HEK293 (cell line): ENCODE measurements around the gene ZNF436.

Experiments used
- CTCF ChIA-PET: fragments of 350-600 bp; formaldehyde crosslinking; extraction: SDS; loops from one replicate; lab custom pipeline; 2021; ENCODE audit warnings: antibody characterized with exemption; lab: Yijun Ruan, JAX
- POLR2A ChIA-PET: fragments of 300-600 bp; formaldehyde crosslinking; extraction: SDS; loops from one replicate; lab custom pipeline; 2020; ENCODE audit warnings: antibody characterized with exemption, inconsistent platforms; lab: Yijun Ruan, JAX
- H3K27ac ChIP-seq: fragments of 200-500 bp; sonication (Bioruptor generic); 2 replicates; pipeline ENCODE4 v1.5.1; 2014; ENCODE audit warnings: low read depth, low read length, control low read depth, inconsistent platforms; ENCODE audit errors: extremely low read depth
- H3K36me3 ChIP-seq, 2 experiments: fragments of 200-500 bp in 1 of 2; sonication (Bioruptor generic) in 1 of 2; 1 replicate in 1 of 2; 2 replicates in 1 of 2; pipeline ENCODE4 v1.5.1; 2014 to 2017; ENCODE audit warnings: inconsistent platforms in 2 of 2, low read length in 2 of 2; ENCODE audit not compliant: control insufficient read depth in 2 of 2, insufficient read depth in 1 of 2
- H3K4me1 ChIP-seq: fragments of 200-500 bp; sonication (Bioruptor generic); 2 replicates; pipeline ENCODE4 v1.5.1; 2014; ENCODE audit warnings: mild to moderate bottlenecking, low read length, inconsistent platforms; ENCODE audit not compliant: control insufficient read depth, insufficient read depth
- H3K4me3 ChIP-seq: 2 replicates; pipeline ENCODE4 v1.5.1; 2011; ENCODE audit warnings: low read depth, mild to moderate bottlenecking, control low read depth, low read length, moderate library complexity
- H3K9me3 ChIP-seq: fragments of 200-500 bp; sonication (Bioruptor generic); 2 replicates; pipeline ENCODE4 v1.5.1; 2014; ENCODE audit warnings: low read depth, low read length, inconsistent platforms; ENCODE audit not compliant: control insufficient read depth, insufficient read depth
- HOXC10 ChIP-seq: sonication (generic); formaldehyde crosslinking; IDR thresholded peaks from 2 replicates; pipeline ENCODE4 v1.8.1; 2023; ENCODE audit warnings: mild to moderate bottlenecking, missing genetic modification reagents
- PRDM1 ChIP-seq: fragments of 450-650 bp; formaldehyde crosslinking; IDR thresholded peaks from 2 replicates; pipeline ENCODE4; 2016; ENCODE audit warnings: missing biosample characterization, missing genetic modification characterization
- REPIN1 ChIP-seq: fragments of 450-650 bp; formaldehyde crosslinking; IDR thresholded peaks from 2 replicates; pipeline ENCODE4 v1.5.1; 2017; ENCODE audit warnings: missing biosample characterization, missing genetic modification characterization, low read depth
- ZNF121 ChIP-seq: fragments of 450-650 bp; formaldehyde crosslinking; IDR thresholded peaks from 2 replicates; pipeline ENCODE4 v1.5.1; 2016; ENCODE audit warnings: missing biosample characterization, missing genetic modification characterization
- ZNF148 ChIP-seq: fragments of 450-650 bp; formaldehyde crosslinking; IDR thresholded peaks from 2 replicates; pipeline ENCODE4 v1.5.0; 2017; ENCODE audit warnings: missing biosample characterization, missing genetic modification characterization, borderline replicate concordance
- ZNF211 ChIP-seq: fragments of 450-650 bp; formaldehyde crosslinking; IDR thresholded peaks from 2 replicates; pipeline ENCODE4 v1.5.1; 2016; ENCODE audit warnings: low read depth, missing biosample characterization, missing genetic modification characterization
- ZNF350 ChIP-seq: fragments of 450-650 bp; formaldehyde crosslinking; IDR thresholded peaks from 2 replicates; pipeline ENCODE4 v1.5.0; 2017; ENCODE audit warnings: missing biosample characterization, mild to moderate bottlenecking, missing genetic modification characterization
- ZNF394 ChIP-seq: fragments of 450-650 bp; formaldehyde crosslinking; IDR thresholded peaks from 2 replicates; pipeline ENCODE4 v1.5.1; 2016; ENCODE audit warnings: missing biosample characterization, missing genetic modification characterization, mild to moderate bottlenecking, moderate library complexity, borderline replicate concordance
- ZNF514 ChIP-seq: fragments of 450-650 bp; formaldehyde crosslinking; IDR thresholded peaks from 2 replicates; pipeline ENCODE4 v1.5.1; 2016; ENCODE audit warnings: missing biosample characterization, missing genetic modification characterization
- ZNF521 ChIP-seq: fragments of 450-650 bp; formaldehyde crosslinking; IDR thresholded peaks from 2 replicates; pipeline ENCODE4 v1.5.1; 2017; ENCODE audit warnings: missing biosample characterization, mild to moderate bottlenecking, missing genetic modification characterization
- ZNF555 ChIP-seq: fragments of 450-650 bp; formaldehyde crosslinking; conservative IDR thresholded peaks from 2 replicates; pipeline ENCODE4 v1.5.1; 2017; ENCODE audit warnings: missing biosample characterization, mild to moderate bottlenecking, missing genetic modification characterization, inconsistent platforms
- ZNF747 ChIP-seq: fragments of 450-650 bp; formaldehyde crosslinking; IDR thresholded peaks from 2 replicates; pipeline ENCODE4 v1.5.1; 2016; ENCODE audit warnings: missing biosample characterization, missing genetic modification characterization
- ZNF792 ChIP-seq: fragments of 450-650 bp; formaldehyde crosslinking; IDR thresholded peaks from 2 replicates; pipeline ENCODE4 v1.5.1; 2016; ENCODE audit warnings: missing biosample characterization, missing genetic modification characterization
- ZSCAN30 ChIP-seq: fragments of 450-650 bp; IDR thresholded peaks from 2 replicates; pipeline ENCODE4 v1.5.1; 2018; ENCODE audit warnings: missing biosample characterization, mild to moderate bottlenecking, missing genetic modification characterization, moderate library complexity
- ZXDB ChIP-seq: fragments of 450-650 bp; formaldehyde crosslinking; IDR thresholded peaks from 2 replicates; pipeline ENCODE4 v1.5.1; 2016; ENCODE audit warnings: missing biosample characterization, missing genetic modification characterization
- TF ChIP-seq, protein P1 (sequence below): fragments of 450-650 bp; formaldehyde crosslinking; IDR thresholded peaks from 2 replicates; pipeline ENCODE4 v1.5.1; 2016; ENCODE audit warnings: missing biosample characterization, missing genetic modification characterization
- TF ChIP-seq, protein P2 (sequence below): fragments of 450-650 bp; formaldehyde crosslinking; conservative IDR thresholded peaks from 2 replicates; pipeline ENCODE4 v1.5.1; 2016; ENCODE audit warnings: low read depth, missing biosample characterization, missing genetic modification characterization
- TF ChIP-seq, protein P3 (sequence below): fragments of 450-650 bp; formaldehyde crosslinking; IDR thresholded peaks from 2 replicates; pipeline ENCODE4 v1.5.1; 2016; ENCODE audit warnings: missing biosample characterization, missing genetic modification characterization

ZNF436 gene

GRCh38 chr1:23396380-23396779 is 26.7 kb upstream of the ZNF436 start:
- Histone ChIP-seq H3K4me1 (no peaks in the 10 kb centered on the region), H3K27ac (no peak overlapping the region), H3K4me3 (no peak overlapping the region), H3K9me3 (no peaks in the 10 kb centered on the region), H3K36me3 (no peaks in the 10 kb centered on the region)
- TF ChIP-seq ZNF211 (tag by site-specific recombination), result no peak
- TF ChIP-seq, protein P1, sequence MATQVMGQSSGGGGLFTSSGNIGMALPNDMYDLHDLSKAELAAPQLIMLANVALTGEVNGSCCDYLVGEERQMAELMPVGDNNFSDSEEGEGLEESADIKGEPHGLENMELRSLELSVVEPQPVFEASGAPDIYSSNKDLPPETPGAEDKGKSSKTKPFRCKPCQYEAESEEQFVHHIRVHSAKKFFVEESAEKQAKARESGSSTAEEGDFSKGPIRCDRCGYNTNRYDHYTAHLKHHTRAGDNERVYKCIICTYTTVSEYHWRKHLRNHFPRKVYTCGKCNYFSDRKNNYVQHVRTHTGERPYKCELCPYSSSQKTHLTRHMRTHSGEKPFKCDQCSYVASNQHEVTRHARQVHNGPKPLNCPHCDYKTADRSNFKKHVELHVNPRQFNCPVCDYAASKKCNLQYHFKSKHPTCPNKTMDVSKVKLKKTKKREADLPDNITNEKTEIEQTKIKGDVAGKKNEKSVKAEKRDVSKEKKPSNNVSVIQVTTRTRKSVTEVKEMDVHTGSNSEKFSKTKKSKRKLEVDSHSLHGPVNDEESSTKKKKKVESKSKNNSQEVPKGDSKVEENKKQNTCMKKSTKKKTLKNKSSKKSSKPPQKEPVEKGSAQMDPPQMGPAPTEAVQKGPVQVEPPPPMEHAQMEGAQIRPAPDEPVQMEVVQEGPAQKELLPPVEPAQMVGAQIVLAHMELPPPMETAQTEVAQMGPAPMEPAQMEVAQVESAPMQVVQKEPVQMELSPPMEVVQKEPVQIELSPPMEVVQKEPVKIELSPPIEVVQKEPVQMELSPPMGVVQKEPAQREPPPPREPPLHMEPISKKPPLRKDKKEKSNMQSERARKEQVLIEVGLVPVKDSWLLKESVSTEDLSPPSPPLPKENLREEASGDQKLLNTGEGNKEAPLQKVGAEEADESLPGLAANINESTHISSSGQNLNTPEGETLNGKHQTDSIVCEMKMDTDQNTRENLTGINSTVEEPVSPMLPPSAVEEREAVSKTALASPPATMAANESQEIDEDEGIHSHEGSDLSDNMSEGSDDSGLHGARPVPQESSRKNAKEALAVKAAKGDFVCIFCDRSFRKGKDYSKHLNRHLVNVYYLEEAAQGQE (tag by site-specific recombination), result no peak
- no peak for TF ChIP-seq ZNF148
- TF ChIP-seq PRDM1 (tag by site-specific recombination), result no peak
- no peak for TF ChIP-seq HOXC10 (CRISPR knock-in tag)
- TF ChIP-seq, protein P2, sequence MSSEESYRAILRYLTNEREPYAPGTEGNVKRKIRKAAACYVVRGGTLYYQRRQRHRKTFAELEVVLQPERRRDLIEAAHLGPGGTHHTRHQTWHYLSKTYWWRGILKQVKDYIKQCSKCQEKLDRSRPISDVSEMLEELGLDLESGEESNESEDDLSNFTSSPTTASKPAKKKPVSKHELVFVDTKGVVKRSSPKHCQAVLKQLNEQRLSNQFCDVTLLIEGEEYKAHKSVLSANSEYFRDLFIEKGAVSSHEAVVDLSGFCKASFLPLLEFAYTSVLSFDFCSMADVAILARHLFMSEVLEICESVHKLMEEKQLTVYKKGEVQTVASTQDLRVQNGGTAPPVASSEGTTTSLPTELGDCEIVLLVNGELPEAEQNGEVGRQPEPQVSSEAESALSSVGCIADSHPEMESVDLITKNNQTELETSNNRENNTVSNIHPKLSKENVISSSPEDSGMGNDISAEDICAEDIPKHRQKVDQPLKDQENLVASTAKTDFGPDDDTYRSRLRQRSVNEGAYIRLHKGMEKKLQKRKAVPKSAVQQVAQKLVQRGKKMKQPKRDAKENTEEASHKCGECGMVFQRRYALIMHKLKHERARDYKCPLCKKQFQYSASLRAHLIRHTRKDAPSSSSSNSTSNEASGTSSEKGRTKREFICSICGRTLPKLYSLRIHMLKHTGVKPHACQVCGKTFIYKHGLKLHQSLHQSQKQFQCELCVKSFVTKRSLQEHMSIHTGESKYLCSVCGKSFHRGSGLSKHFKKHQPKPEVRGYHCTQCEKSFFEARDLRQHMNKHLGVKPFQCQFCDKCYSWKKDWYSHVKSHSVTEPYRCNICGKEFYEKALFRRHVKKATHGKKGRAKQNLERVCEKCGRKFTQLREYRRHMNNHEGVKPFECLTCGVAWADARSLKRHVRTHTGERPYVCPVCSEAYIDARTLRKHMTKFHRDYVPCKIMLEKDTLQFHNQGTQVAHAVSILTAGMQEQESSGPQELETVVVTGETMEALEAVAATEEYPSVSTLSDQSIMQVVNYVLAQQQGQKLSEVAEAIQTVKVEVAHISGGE (tag by site-specific recombination), result no peak
- TF ChIP-seq ZNF521 (tag by site-specific recombination), result no peak
- TF ChIP-seq ZXDB (tag by site-specific recombination), result no peak
- TF ChIP-seq ZNF121, result no peak
- TF ChIP-seq ZNF350 (tag by site-specific recombination), result no peak
- TF ChIP-seq ZNF394 (tag by site-specific recombination), result no peak
- TF ChIP-seq, protein P3, sequence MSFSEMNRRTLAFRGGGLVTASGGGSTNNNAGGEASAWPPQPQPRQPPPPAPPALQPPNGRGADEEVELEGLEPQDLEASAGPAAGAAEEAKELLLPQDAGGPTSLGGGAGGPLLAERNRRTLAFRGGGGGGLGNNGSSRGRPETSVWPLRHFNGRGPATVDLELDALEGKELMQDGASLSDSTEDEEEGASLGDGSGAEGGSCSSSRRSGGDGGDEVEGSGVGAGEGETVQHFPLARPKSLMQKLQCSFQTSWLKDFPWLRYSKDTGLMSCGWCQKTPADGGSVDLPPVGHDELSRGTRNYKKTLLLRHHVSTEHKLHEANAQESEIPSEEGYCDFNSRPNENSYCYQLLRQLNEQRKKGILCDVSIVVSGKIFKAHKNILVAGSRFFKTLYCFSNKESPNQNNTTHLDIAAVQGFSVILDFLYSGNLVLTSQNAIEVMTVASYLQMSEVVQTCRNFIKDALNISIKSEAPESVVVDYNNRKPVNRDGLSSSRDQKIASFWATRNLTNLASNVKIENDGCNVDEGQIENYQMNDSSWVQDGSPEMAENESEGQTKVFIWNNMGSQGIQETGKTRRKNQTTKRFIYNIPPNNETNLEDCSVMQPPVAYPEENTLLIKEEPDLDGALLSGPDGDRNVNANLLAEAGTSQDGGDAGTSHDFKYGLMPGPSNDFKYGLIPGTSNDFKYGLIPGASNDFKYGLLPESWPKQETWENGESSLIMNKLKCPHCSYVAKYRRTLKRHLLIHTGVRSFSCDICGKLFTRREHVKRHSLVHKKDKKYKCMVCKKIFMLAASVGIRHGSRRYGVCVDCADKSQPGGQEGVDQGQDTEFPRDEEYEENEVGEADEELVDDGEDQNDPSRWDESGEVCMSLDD, result no peak
- TF ChIP-seq ZNF514 (tag by site-specific recombination), result no peak
- no peak for TF ChIP-seq REPIN1
- no peak for TF ChIP-seq ZNF555 (tag by site-specific recombination)
- no peak for TF ChIP-seq ZNF747 (tag by site-specific recombination)
- TF ChIP-seq ZSCAN30 (tag by site-specific recombination), result no peak
- TF ChIP-seq ZNF792 (tag by site-specific recombination), result no peak
- CTCF ChIA-PET, result no interaction called here
- POLR2A ChIA-PET, result interaction anchor here (0.7 to 1.2 kb wide), 2 partner anchors 28 to 229 kb away, joined by 4 to 5 read pairs; no protein-coding TSS in a partner anchor
